HL-60 (cell line): Measurements from ENCODE around the gene CBL.
"Not testable (repeated sequence)": the region's sequence is repeated elsewhere in the genome, so short reads cannot be mapped to it uniquely, and the experiment has no call there.

ENCODE experiments used
- DNase-seq, 2 experiments: peaks; one replicate each; pipeline ENCODE4 v3.0.0-alpha.2; 2010 to 2020; ENCODE audit warnings: low read depth in 1 of 2, low spot score in 1 of 2
- H3K27ac ChIP-seq: fragments of 250-450 bp; sonication (Bioruptor Pico); replicated peaks from 2 replicates; pipeline ENCODE4 v1.5.1; 2020; ENCODE audit warnings: mild to moderate bottlenecking, moderate library complexity
- H3K27me3 ChIP-seq: fragments of 250-450 bp; sonication (Bioruptor Pico); 2 replicates; pipeline ENCODE4 v1.5.1; 2021; ENCODE audit warnings: mild to moderate bottlenecking, moderate library complexity; ENCODE audit not compliant: insufficient read depth, poor library complexity, severe bottlenecking
- H3K4me3 ChIP-seq: replicated peaks from 2 replicates; pipeline ENCODE4 v1.5.1; 2011; ENCODE audit warnings: mild to moderate bottlenecking, control low read depth, low read length; ENCODE audit not compliant: insufficient read depth
- CTCF ChIP-seq: IDR thresholded peaks from one replicate; pipeline ENCODE4 v1.5.1; 2011; ENCODE audit warnings: low read length, control low read depth, inconsistent platforms; ENCODE audit not compliant: insufficient read depth
- GABPA ChIP-seq: IDR thresholded peaks from 2 replicates; pipeline ENCODE4 v1.6.1; 2012; ENCODE audit warnings: low read depth
- POLR2AphosphoS5 ChIP-seq: IDR thresholded peaks from 2 replicates; pipeline ENCODE4 v1.6.1; 2012; ENCODE audit warnings: low read depth
- REST ChIP-seq: IDR thresholded peaks from 2 replicates; pipeline ENCODE4 v1.6.1; 2012; ENCODE audit warnings: low read depth; ENCODE audit not compliant: insufficient replicate concordance
- SPI1 ChIP-seq: IDR thresholded peaks from 2 replicates; pipeline ENCODE4 v1.6.1; 2012; ENCODE audit warnings: low read depth, mild to moderate bottlenecking, borderline replicate concordance

The CBL gene

GRCh38 chr11:119179983-119180382 lies 26.2 kb upstream of the CBL start:
- Histone ChIP-seq H3K27me3 (no peaks in the 10 kb centered on the region), H3K4me3 (no peak overlapping the region), H3K27ac (no peak overlapping the region)
- no peak for DNase-seq
- TF ChIP-seq CTCF (no peak), POLR2AphosphoS5 (no peak), REST (no peak), SPI1 (no peak), GABPA (no peak)

- H3K27ac ChIP-seq: peak overlapping the region; percentile 26; the same call in 1 of the 2 replicates
- no peak overlapping the region for H3K4me3 ChIP-seq
- H3K27me3 ChIP-seq: no peaks in the 10 kb centered on the region
- TF ChIP-seq CTCF: no peak
- TF ChIP-seq SPI1: no peak
- TF ChIP-seq REST: no peak
- no peak for TF ChIP-seq GABPA
- TF ChIP-seq POLR2AphosphoS5: no peak
- no peak for DNase-seq
These were observed 25.1 kb upstream of the CBL start for GRCh38 chr11:119180729-119181676.

GRCh38 chr11:119181677-119182412 lies 24.3 kb upstream of the CBL start:
- peak; percentile 56 to 70 for DNase-seq
- Histone ChIP-seq H3K4me3 (no peak overlapping the region), H3K27me3 (no peaks in the 10 kb centered on the region), H3K27ac (peak overlapping the region; percentile 26)
- TF ChIP-seq CTCF (no peak), GABPA (peak; percentile 72), SPI1 (peak; percentile 43; the same call in 1 of the 2 replicates)

- not testable (repeated sequence) for H3K27ac ChIP-seq, H3K27me3 ChIP-seq, H3K4me3 ChIP-seq, DNase-seq
These were observed 21.7 kb upstream of the CBL start for GRCh38 chr11:119184399-119184798.
